Fibroblast of skin of scalp (primary cell): ENCODE results near the gene FGF4.
"Not testable (repeated sequence)": the region's sequence is repeated elsewhere in the genome, so short reads cannot be mapped to it uniquely, and the experiment has no call there.

Experiments used
- DNase-seq: peaks from one replicate; pipeline ENCODE4 v3.0.0-alpha.2; 2013

FGF4 gene

GRCh38 chr11:69771466-69771865 is 3.7 kb downstream of the FGF4 start:
- DNase-seq: no peak

- no peak for DNase-seq
Observed at GRCh38 chr11:69770540-69770939, 4.6 kb downstream of the FGF4 start.

- DNase-seq: no peak
Observed at GRCh38 chr11:69765498-69765995, 9.6 kb downstream of the FGF4 start.

DNA sequence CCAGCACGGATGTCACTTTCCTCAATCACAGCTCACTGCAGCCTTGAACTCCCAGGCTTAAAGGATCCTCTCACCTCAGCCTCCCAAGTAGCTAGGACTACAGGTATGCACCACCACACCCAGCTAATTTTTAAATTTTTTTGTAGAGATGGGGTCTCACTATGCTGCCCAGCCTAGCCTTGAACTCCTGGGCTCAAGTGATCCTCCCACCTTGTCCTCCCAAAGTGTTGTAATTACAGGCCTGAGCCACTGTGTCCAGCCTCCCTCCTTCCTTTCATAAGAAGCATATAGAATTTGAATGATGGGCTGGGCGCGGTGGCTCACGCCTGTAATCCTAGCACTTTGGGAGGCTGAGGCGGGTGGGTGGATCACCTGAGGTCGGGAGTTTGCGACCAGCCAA is 10.2 kb downstream of the FGF4 start:
- DNase-seq: not testable (repeated sequence)

DNA sequence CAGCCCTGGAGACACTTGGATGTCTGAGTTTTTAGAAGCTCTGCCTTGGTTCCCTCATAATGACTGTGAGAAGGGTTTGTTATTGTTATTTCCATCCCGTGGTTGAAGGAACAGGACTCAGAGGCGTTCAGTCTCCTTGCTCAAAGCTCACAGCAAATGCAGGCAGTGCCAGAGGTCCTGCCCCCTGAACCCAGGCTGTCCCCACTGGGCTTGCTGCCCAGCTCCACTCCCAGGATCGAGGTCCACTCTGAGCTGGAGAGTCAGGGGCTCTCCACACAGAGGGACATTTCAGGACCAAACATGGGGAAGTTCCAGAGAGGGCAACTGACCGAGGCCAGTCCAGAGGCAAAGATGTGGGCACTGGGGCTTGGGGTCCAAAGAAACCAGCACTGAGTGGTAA is 14.8 kb downstream of the FGF4 start:
- no peak for DNase-seq

DNA sequence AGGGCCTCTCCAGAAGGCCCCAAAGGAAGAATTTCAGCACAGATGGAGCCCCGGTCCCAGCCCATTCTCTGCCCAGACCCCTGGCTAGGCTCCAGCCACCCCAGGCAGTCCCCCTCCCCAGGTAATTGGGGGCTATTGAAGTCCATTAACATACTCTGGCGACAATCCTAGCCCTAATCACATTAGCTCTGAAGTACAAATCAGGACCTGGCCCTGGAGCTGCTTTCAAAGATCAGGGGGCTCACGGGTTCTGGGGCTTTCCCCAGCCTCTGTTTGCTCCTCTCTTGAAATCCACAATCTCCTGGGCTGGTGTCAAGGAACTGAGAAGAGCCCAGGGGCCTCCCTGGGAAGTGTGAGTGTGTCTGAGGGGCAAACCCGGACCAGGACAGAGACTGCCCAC is 22.3 kb downstream of the FGF4 start:
- no peak for DNase-seq

DNA sequence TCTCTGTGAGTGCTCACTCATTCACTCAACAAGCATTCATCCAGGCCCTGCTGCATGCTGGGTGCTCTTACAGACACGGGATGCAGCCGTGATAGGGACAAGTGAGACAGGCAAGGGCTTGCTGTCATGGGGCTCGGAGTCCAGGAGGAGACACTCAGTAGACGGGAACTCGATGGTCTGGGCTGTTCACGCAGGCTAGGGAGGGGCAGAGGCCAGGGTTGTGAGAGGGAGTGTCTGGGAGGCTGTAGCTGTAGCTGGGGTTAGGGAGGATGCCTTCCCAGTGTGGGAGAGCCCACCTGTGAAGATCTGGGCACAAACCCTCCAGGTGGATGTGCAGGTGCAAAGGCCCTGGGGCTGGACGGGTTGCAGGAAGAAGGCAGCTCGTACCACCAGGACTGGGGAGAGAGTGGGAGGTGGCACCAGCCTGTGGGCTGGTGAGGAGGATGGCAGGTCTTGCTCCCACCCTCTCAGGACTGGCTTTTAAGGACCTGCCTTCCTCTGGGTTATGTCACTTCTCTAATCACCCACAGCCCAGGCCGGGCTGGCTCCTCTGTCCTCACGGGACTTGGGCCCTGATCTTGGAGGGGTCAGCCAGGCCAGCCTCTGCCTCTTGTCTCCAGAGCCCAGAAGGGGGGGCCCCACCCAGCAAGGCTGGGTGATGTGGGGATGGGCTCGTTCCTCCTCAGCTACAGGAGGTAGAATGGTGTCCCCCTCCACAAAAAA is 24.1 kb downstream of the FGF4 start:
- DNase-seq: no peak

- DNase-seq: no peak
Observed at GRCh38 chr11:69750108-69750850, 24.9 kb downstream of the FGF4 start.

GRCh38 chr11:69748637-69749036 is 26.5 kb downstream of the FGF4 start:
- no peak for DNase-seq

GRCh38 chr11:69746752-69747742 is 28.1 kb downstream of the FGF4 start:
- DNase-seq: peak; percentile 51

GRCh38 chr11:69746140-69746539 is 29.0 kb downstream of the FGF4 start:
- no peak for DNase-seq

- no peak for DNase-seq
Observed at GRCh38 chr11:69745201-69745600, 29.9 kb downstream of the FGF4 start.

DNA sequence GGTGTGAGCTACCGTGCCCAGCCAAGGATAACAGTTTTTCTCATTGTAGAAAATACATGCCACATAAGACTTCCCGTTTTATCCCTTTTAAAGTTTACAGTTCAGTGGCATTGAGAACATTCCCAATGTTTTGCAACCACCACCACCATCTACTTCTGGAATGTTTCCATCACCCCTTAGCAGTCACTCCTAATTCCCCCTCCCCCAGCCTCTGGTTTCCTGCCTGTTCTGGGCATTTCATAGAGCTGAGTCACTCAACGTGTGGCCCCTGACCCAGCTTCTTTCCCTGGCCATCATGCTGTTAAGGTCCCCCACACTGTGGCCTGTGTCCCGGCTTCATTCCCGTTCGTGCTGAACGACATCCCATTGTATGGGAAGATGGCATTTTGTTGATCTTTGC is 30.7 kb downstream of the FGF4 start:
- peak; percentile 92 for DNase-seq

- no peak for DNase-seq
Observed at GRCh38 chr11:69734841-69735240, 40.3 kb downstream of the FGF4 start.

GRCh38 chr11:69734367-69734766 is 40.8 kb downstream of the FGF4 start:
- no peak for DNase-seq

- no peak for DNase-seq
Observed at GRCh38 chr11:69732910-69733309, 42.2 kb downstream of the FGF4 start.

GRCh38 chr11:69731110-69731509 is 44.0 kb downstream of the FGF4 start:
- DNase-seq: no peak

- no peak for DNase-seq
Observed at GRCh38 chr11:69730500-69730899, 44.6 kb downstream of the FGF4 start.

GRCh38 chr11:69729252-69729651 is 45.9 kb downstream of the FGF4 start:
- DNase-seq: no peak

DNA sequence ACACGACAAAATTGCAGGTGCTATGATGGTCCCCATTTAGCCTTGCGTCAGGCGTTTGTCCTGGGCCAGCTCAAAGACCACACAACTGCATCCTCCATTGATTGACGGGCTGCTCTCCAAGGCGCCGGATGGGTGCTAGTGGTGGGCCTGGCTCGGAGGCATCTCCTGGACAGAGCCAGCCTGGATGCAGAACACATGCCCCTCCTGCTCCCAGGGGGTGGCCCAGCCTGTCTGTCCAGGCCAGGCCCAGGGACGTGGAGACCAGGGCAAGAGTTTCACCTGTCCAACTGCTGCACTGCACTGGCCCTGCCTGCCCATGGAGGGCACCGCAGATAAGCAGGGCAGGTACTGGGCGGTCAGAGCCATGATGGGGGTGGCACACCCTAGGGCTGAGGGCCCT is 47.9 kb downstream of the FGF4 start:
- DNase-seq: no peak

GRCh38 chr11:69726481-69726880 is 48.7 kb downstream of the FGF4 start:
- DNase-seq: no peak

DNA sequence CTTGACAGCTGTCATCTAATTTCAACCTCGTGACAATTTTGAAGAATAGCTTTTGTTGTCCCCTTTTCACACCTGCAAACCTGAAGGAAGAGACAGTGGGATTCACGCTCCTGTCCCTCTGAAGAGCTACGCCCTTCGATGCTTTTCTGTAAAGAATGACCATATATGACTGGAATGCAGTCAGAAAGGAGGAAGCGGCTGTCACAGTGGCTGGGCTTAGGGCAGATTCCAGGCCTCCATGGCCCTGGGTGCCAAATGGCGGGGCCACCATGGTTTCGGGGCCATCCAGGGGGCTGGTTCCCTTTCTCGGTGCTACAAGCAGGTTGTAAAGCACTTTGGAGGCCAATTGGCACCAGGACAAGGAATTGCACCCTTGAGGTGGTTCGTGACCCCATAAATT is 49.1 kb downstream of the FGF4 start:
- DNase-seq: no peak

- DNase-seq: no peak
Observed at GRCh38 chr11:69721745-69722144, 53.4 kb downstream of the FGF4 start.
